HEK293 (cell line): Measurements from ENCODE around the gene FGFR2.
A peak's percentile ranks its signal among the peaks of the same experiment; 100 is the strongest.

ENCODE experiments used
- CTCF ChIA-PET: fragments of 350-600 bp; formaldehyde crosslinking; extraction: SDS; loops from one replicate; lab custom pipeline; 2021; ENCODE audit warnings: antibody characterized with exemption; lab: Yijun Ruan, JAX
- POLR2A ChIA-PET: fragments of 300-600 bp; formaldehyde crosslinking; extraction: SDS; loops from one replicate; lab custom pipeline; 2020; ENCODE audit warnings: antibody characterized with exemption, inconsistent platforms; lab: Yijun Ruan, JAX
- H3K27ac ChIP-seq: fragments of 200-500 bp; sonication (Bioruptor generic); 2 replicates; pipeline ENCODE4 v1.5.1; 2014; ENCODE audit warnings: low read depth, low read length, control low read depth, inconsistent platforms; ENCODE audit errors: extremely low read depth
- H3K36me3 ChIP-seq, 2 experiments: fragments of 200-500 bp in 1 of 2; sonication (Bioruptor generic) in 1 of 2; 1 replicate in 1 of 2; 2 replicates in 1 of 2; pipeline ENCODE4 v1.5.1; 2014 to 2017; ENCODE audit warnings: inconsistent platforms in 2 of 2, low read length in 2 of 2; ENCODE audit not compliant: control insufficient read depth in 2 of 2, insufficient read depth in 1 of 2
- H3K4me1 ChIP-seq: fragments of 200-500 bp; sonication (Bioruptor generic); 2 replicates; pipeline ENCODE4 v1.5.1; 2014; ENCODE audit warnings: mild to moderate bottlenecking, low read length, inconsistent platforms; ENCODE audit not compliant: control insufficient read depth, insufficient read depth
- H3K4me3 ChIP-seq: 2 replicates; pipeline ENCODE4 v1.5.1; 2011; ENCODE audit warnings: low read depth, mild to moderate bottlenecking, control low read depth, low read length, moderate library complexity
- H3K9me3 ChIP-seq: fragments of 200-500 bp; sonication (Bioruptor generic); 2 replicates; pipeline ENCODE4 v1.5.1; 2014; ENCODE audit warnings: low read depth, low read length, inconsistent platforms; ENCODE audit not compliant: control insufficient read depth, insufficient read depth
- AEBP2 ChIP-seq: fragments of 450-650 bp; formaldehyde crosslinking; IDR thresholded peaks from 2 replicates; pipeline ENCODE4 v1.5.1; 2016; ENCODE audit warnings: missing biosample characterization, missing genetic modification characterization, borderline replicate concordance
- ATF2 ChIP-seq: fragments of 450-650 bp; formaldehyde crosslinking; IDR thresholded peaks from 2 replicates; pipeline ENCODE4 v1.5.1; 2016; ENCODE audit warnings: missing biosample characterization, missing genetic modification characterization, low read depth
- HIC1 ChIP-seq: fragments of 450-650 bp; formaldehyde crosslinking; IDR thresholded peaks from 2 replicates; pipeline ENCODE4 v1.5.1; 2016; ENCODE audit warnings: missing biosample characterization, missing genetic modification characterization
- PATZ1 ChIP-seq: fragments of 450-650 bp; formaldehyde crosslinking; IDR thresholded peaks from 2 replicates; pipeline ENCODE4 v1.5.1; 2016; ENCODE audit warnings: missing biosample characterization, missing genetic modification characterization
- PRDM1 ChIP-seq: fragments of 450-650 bp; formaldehyde crosslinking; IDR thresholded peaks from 2 replicates; pipeline ENCODE4; 2016; ENCODE audit warnings: missing biosample characterization, missing genetic modification characterization
- REPIN1 ChIP-seq: fragments of 450-650 bp; formaldehyde crosslinking; IDR thresholded peaks from 2 replicates; pipeline ENCODE4 v1.5.1; 2017; ENCODE audit warnings: missing biosample characterization, missing genetic modification characterization, low read depth
- SP7 ChIP-seq: fragments of 450-650 bp; formaldehyde crosslinking; IDR thresholded peaks from 2 replicates; pipeline ENCODE4 v1.5.1; 2016; ENCODE audit warnings: missing biosample characterization, missing genetic modification characterization
- ZBTB17 ChIP-seq: fragments of 450-650 bp; formaldehyde crosslinking; IDR thresholded peaks from 2 replicates; pipeline ENCODE4 v1.5.1; 2016; ENCODE audit warnings: missing biosample characterization, missing genetic modification characterization
- ZNF138 ChIP-seq: fragments of 450-650 bp; formaldehyde crosslinking; IDR thresholded peaks from 2 replicates; pipeline ENCODE4 v1.5.1; 2016; ENCODE audit warnings: missing biosample characterization, missing genetic modification characterization, borderline replicate concordance
- ZNF155 ChIP-seq: fragments of 450-650 bp; formaldehyde crosslinking; IDR thresholded peaks from 2 replicates; pipeline ENCODE4 v1.5.1; 2016; ENCODE audit warnings: missing biosample characterization, missing genetic modification characterization
- ZNF19 ChIP-seq: fragments of 450-650 bp; formaldehyde crosslinking; IDR thresholded peaks from 2 replicates; pipeline ENCODE4; 2016; ENCODE audit warnings: missing biosample characterization, missing genetic modification characterization, low read depth
- ZNF335 ChIP-seq: fragments of 450-650 bp; formaldehyde crosslinking; conservative IDR thresholded peaks from 2 replicates; pipeline ENCODE4 v1.5.1; 2016; ENCODE audit warnings: missing biosample characterization, missing genetic modification characterization
- ZNF37A ChIP-seq: fragments of 450-650 bp; IDR thresholded peaks from 2 replicates; pipeline ENCODE4 v1.5.1; 2018; ENCODE audit warnings: missing biosample characterization, missing genetic modification characterization
- ZNF449 ChIP-seq: fragments of 450-650 bp; formaldehyde crosslinking; IDR thresholded peaks from 2 replicates; pipeline ENCODE4 v1.5.1; 2017; ENCODE audit warnings: missing biosample characterization, mild to moderate bottlenecking, missing genetic modification characterization, moderate library complexity
- ZNF48 ChIP-seq: fragments of 450-650 bp; formaldehyde crosslinking; IDR thresholded peaks from 2 replicates; pipeline ENCODE4 v1.5.1; 2016; ENCODE audit warnings: missing biosample characterization, missing genetic modification characterization
- ZNF555 ChIP-seq: fragments of 450-650 bp; formaldehyde crosslinking; conservative IDR thresholded peaks from 2 replicates; pipeline ENCODE4 v1.5.1; 2017; ENCODE audit warnings: missing biosample characterization, mild to moderate bottlenecking, missing genetic modification characterization, inconsistent platforms
- ZNF600 ChIP-seq: fragments of 450-650 bp; formaldehyde crosslinking; IDR thresholded peaks from 2 replicates; pipeline ENCODE4 v1.5.1; 2016; ENCODE audit warnings: missing biosample characterization, missing genetic modification characterization
- ZNF660 ChIP-seq: fragments of 450-650 bp; IDR thresholded peaks from 2 replicates; pipeline ENCODE4 v1.5.1; 2018; ENCODE audit warnings: missing biosample characterization, mild to moderate bottlenecking, missing genetic modification characterization
- ZNF664 ChIP-seq: fragments of 450-650 bp; formaldehyde crosslinking; IDR thresholded peaks from 2 replicates; pipeline ENCODE4 v1.5.1; 2016; ENCODE audit warnings: missing biosample characterization, missing genetic modification characterization
- ZNF792 ChIP-seq: fragments of 450-650 bp; formaldehyde crosslinking; IDR thresholded peaks from 2 replicates; pipeline ENCODE4 v1.5.1; 2016; ENCODE audit warnings: missing biosample characterization, missing genetic modification characterization
- ZXDB ChIP-seq: fragments of 450-650 bp; formaldehyde crosslinking; IDR thresholded peaks from 2 replicates; pipeline ENCODE4 v1.5.1; 2016; ENCODE audit warnings: missing biosample characterization, missing genetic modification characterization

The FGFR2 gene

GRCh38 chr10:121540732-121541395, 57.4 kb downstream of the FGFR2 start:
- no peak overlapping the region for H3K4me3 ChIP-seq
- POLR2A ChIA-PET = no interaction called here
- H3K27ac ChIP-seq = no peak overlapping the region
- TF ChIP-seq ZNF555 = no peak
- H3K9me3 ChIP-seq = no peaks in the 10 kb centered on the region
- CTCF ChIA-PET = interaction anchor here (0.5 kb wide), 1 partner anchor 440 kb away, joined by 3 read pairs; no protein-coding TSS in a partner anchor
- H3K4me1 ChIP-seq = no peaks in the 10 kb centered on the region
- H3K36me3 ChIP-seq = peaks cover 4 to 34% of the 10 kb centered on the region in 2 experiments; a peak in 2 of 3 replicates

GRCh38 chr10:121539786-121540185, 58.5 kb downstream of the FGFR2 start:
- CTCF ChIA-PET = interaction anchor here (0.7 kb wide), 1 partner anchor 154 kb away, joined by 3 read pairs; no protein-coding TSS in a partner anchor
- no peak overlapping the region for H3K4me3 ChIP-seq
- POLR2A ChIA-PET = no interaction called here
- H3K36me3 ChIP-seq = peaks cover 1 to 28% of the 10 kb centered on the region in 2 experiments; a peak in 2 of 3 replicates
- no peaks in the 10 kb centered on the region for H3K4me1 ChIP-seq
- TF ChIP-seq ZNF48 (tag by site-specific recombination) = no peak
- H3K27ac ChIP-seq = no peak overlapping the region
- H3K9me3 ChIP-seq = no peaks in the 10 kb centered on the region

GRCh38 chr10:121536310-121536913, 61.8 kb downstream of the FGFR2 start:
- no peak overlapping the region for H3K27ac ChIP-seq
- peaks cover 0 to 31% of the 10 kb centered on the region in 2 experiments; a peak in 2 of 3 replicates for H3K36me3 ChIP-seq
- POLR2A ChIA-PET = interaction anchor here (1.2 kb wide), 1 partner anchor 8 kb away, joined by 3 read pairs; no protein-coding TSS in a partner anchor
- H3K9me3 ChIP-seq = no peaks in the 10 kb centered on the region
- CTCF ChIA-PET = interaction anchor here (1.0 kb wide), 1 partner anchor 56 kb away, joined by 4 read pairs; no protein-coding TSS in a partner anchor
- no peak overlapping the region for H3K4me3 ChIP-seq
- H3K4me1 ChIP-seq = no peaks in the 10 kb centered on the region
- no peak for TF ChIP-seq ZNF449 (tag by site-specific recombination)
- peak; percentile 59; the same call in 1 of the 2 replicates for TF ChIP-seq ATF2 (tag by site-specific recombination)
- no peak for TF ChIP-seq ZNF155
- no peak for TF ChIP-seq REPIN1
- TF ChIP-seq ZNF335 (tag by site-specific recombination) = no peak
- TF ChIP-seq HIC1 (tag by site-specific recombination) = peak; percentile 45; the same call in 1 of the 2 replicates
- no peak for TF ChIP-seq ZNF37A
- no peak for TF ChIP-seq ZNF19 (tag by site-specific recombination)
- TF ChIP-seq PATZ1 (tag by site-specific recombination) = no peak
- TF ChIP-seq ZXDB (tag by site-specific recombination) = no peak
- TF ChIP-seq AEBP2 (tag by site-specific recombination) = no peak
- no peak for TF ChIP-seq SP7 (tag by site-specific recombination)
- TF ChIP-seq ZNF792 (tag by site-specific recombination) = no peak
- TF ChIP-seq ZNF660 = peak; percentile 93
- TF ChIP-seq PRDM1 = no peak
- TF ChIP-seq ZBTB17 (tag by site-specific recombination) = 0 out of 2 replicates have a peak, but pooled peaks have one; percentile 34
- no peak for TF ChIP-seq ZNF664 (tag by site-specific recombination)
- TF ChIP-seq ZNF600 (tag by site-specific recombination) = peak; percentile 67
- no peak for TF ChIP-seq ZNF138 (tag by site-specific recombination)
